Ovary (tissue), 3 donors: ENCODE data around the gene SMCP.

ENCODE experiments used
- POLR2A ChIP-seq: fragments of 450-650 bp; IDR thresholded peaks from one replicate; pipeline ENCODE4 v1.6.1; 2017; ENCODE audit warnings: antibody characterized with exemption, mild to moderate bottlenecking, moderate library complexity
- TF ChIP-seq, protein P1 (sequence below), 3 donors: fragments of 450-650 bp in 2 of 3; fragments of 200-600 bp in 1 of 3; IDR thresholded peaks; one replicate each; pipeline versions ENCODE4 v1.5.1 to v1.8.0; 2016 to 2022; ENCODE audit warnings: antibody characterized with exemption in 3 of 3, mild to moderate bottlenecking in 1 of 3
- donor health status: DM: no; HTN: no; CAD: no.

DNA sequence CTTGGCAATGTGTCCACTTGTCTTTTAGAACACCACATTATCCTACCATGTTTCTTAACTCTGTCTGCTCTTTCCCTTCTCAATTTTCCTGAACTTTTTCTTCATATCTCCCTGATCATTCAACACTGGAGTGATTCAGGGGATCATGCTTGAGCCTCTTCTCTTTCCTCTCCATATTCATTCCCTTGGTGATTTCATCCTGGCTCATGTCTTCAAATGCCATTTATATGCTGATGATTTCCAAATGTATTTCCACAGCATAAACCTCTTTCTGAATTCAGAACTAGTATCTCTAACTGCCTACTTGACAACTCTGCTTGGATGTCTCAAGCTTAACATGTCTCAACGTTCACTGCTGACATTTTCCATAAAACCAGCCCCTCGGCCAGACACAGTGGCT lies 21.8 kb downstream of the SMCP start:
- TF ChIP-seq, protein P1, sequence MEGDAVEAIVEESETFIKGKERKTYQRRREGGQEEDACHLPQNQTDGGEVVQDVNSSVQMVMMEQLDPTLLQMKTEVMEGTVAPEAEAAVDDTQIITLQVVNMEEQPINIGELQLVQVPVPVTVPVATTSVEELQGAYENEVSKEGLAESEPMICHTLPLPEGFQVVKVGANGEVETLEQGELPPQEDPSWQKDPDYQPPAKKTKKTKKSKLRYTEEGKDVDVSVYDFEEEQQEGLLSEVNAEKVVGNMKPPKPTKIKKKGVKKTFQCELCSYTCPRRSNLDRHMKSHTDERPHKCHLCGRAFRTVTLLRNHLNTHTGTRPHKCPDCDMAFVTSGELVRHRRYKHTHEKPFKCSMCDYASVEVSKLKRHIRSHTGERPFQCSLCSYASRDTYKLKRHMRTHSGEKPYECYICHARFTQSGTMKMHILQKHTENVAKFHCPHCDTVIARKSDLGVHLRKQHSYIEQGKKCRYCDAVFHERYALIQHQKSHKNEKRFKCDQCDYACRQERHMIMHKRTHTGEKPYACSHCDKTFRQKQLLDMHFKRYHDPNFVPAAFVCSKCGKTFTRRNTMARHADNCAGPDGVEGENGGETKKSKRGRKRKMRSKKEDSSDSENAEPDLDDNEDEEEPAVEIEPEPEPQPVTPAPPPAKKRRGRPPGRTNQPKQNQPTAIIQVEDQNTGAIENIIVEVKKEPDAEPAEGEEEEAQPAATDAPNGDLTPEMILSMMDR (IDR thresholded peaks at IDR 0.05), result no peak
- no peak for TF ChIP-seq POLR2A
